Measurements from ENCODE around the gene RAD23A. TPM values are rescaled to one million over a fixed set of nuclear protein-coding genes. Genes with fewer than 3 reads are reported as not detected.
A peak's percentile ranks its signal among the peaks of the same experiment; 100 is the strongest.

The RAD23A gene
- total and polyA plus RNA-seq, 2 donors (not counting 1 experiment from before 2014, with no cell fraction given) = 46.2 to 72.2 TPM

GRCh38 chr19:13002166-13002898 is 56.7 kb downstream of the RAD23A start:
- H3K27ac ChIP-seq (ENCODE audit: insufficient read depth, low read length) = peak overlapping the region; percentile 82
- no peaks in the 10 kb centered on the region for H3K27me3 ChIP-seq (ENCODE audit: control insufficient read depth, insufficient read depth, low read length)
- no peak overlapping the region for H2AFZ ChIP-seq (ENCODE audit: low read length)
- H3K4me3 ChIP-seq (replicated peaks in 1 of 4; ENCODE audit: control extremely low read depth in 1 of 4, insufficient read depth in 1 of 4, low read depth in 3 of 4, low read length in 4 of 4) = peak overlapping the region in 3 of 4 experiments; percentile 19 to 49 (median 35)
- H4K20me1 ChIP-seq (ENCODE audit: control insufficient read depth, extremely low read depth, insufficient read depth, low read length) = no peaks in the 10 kb centered on the region
- peaks cover 96% of the 10 kb centered on the region for H3K79me2 ChIP-seq (ENCODE audit: control insufficient read depth, insufficient read depth, low read length)
- no peaks in the 10 kb centered on the region for H3K9me3 ChIP-seq (ENCODE audit: control insufficient read depth, insufficient read depth, low read depth, low read length)
- TF ChIP-seq EZH2 (IDR thresholded peaks at IDR 0.05; ENCODE audit: low read length, missing control alignments) (no peak), CTCF (conservative IDR thresholded peaks at IDR 0.05 in 1 of 2, IDR thresholded peaks at IDR 0.05 in 1 of 2; ENCODE audit: low read depth in 1 of 2, low read length in 2 of 2) (no peak)
- H3K4me1 ChIP-seq (ENCODE audit: control insufficient read depth, extremely low read depth, insufficient read depth, low read length) = peaks cover 30% of the 10 kb centered on the region
- peak overlapping the region; percentile 59 for H3K9ac ChIP-seq (ENCODE audit: insufficient read depth, low read length)
- peaks cover 11% of the 10 kb centered on the region for H3K36me3 ChIP-seq (ENCODE audit: control insufficient read depth, insufficient read depth, low read length)
- DNase-seq (ENCODE audit: low read depth in 2 of 2) = peak; percentile 77 to 78
- H3K4me2 ChIP-seq (ENCODE audit: extremely low read depth, insufficient read depth, low read length) = peak overlapping the region; percentile 87

- no peak for TF ChIP-seq EZH2 (IDR thresholded peaks at IDR 0.05; ENCODE audit: low read length, missing control alignments)
- TF ChIP-seq CTCF (conservative IDR thresholded peaks at IDR 0.05 in 1 of 2, IDR thresholded peaks at IDR 0.05 in 1 of 2; ENCODE audit: low read depth in 1 of 2, low read length in 2 of 2) = no peak
- H3K4me1 ChIP-seq (ENCODE audit: control insufficient read depth, extremely low read depth, insufficient read depth, low read length) = peaks cover 35% of the 10 kb centered on the region
- no peaks in the 10 kb centered on the region for H3K27me3 ChIP-seq (ENCODE audit: control insufficient read depth, insufficient read depth, low read length)
- H3K79me2 ChIP-seq (ENCODE audit: control insufficient read depth, insufficient read depth, low read length) = peaks cover 95% of the 10 kb centered on the region
- H3K27ac ChIP-seq (ENCODE audit: insufficient read depth, low read length) = peak overlapping the region; percentile 41
- H3K9me3 ChIP-seq (ENCODE audit: control insufficient read depth, insufficient read depth, low read depth, low read length) = no peaks in the 10 kb centered on the region
- H2AFZ ChIP-seq (ENCODE audit: low read length) = no peak overlapping the region
- H3K36me3 ChIP-seq (ENCODE audit: control insufficient read depth, insufficient read depth, low read length) = peaks cover 11% of the 10 kb centered on the region
- peak overlapping the region in 1 of 4 experiments; percentile 49 for H3K4me3 ChIP-seq (replicated peaks in 1 of 4; ENCODE audit: control extremely low read depth in 1 of 4, insufficient read depth in 1 of 4, low read depth in 3 of 4, low read length in 4 of 4)
- no peak overlapping the region for H3K9ac ChIP-seq (ENCODE audit: insufficient read depth, low read length)
- DNase-seq (ENCODE audit: low read depth in 2 of 2) = no peak
- H3K4me2 ChIP-seq (ENCODE audit: extremely low read depth, insufficient read depth, low read length) = peak overlapping the region; percentile 87
- no peaks in the 10 kb centered on the region for H4K20me1 ChIP-seq (ENCODE audit: control insufficient read depth, extremely low read depth, insufficient read depth, low read length)
Measured at GRCh38 chr19:13003081-13003480, 57.4 kb downstream of the RAD23A start.

Other genes with a start within 250 kb of the RAD23A start
- gene FBXW9, start 249.2 kb upstream of the RAD23A start, total RNA-seq = 3.1 and 3.3 TPM in 2 replicates
- 3.3 and 4.4 TPM in 2 replicates for gene FBXW9, start 249.2 kb upstream of the RAD23A start, polyA plus RNA-seq
- 28.2 and 36.0 TPM in 2 replicates for gene TNPO2, start 221.9 kb upstream of the RAD23A start, total RNA-seq
- 52.5 and 75.0 TPM in 2 replicates for gene TNPO2, start 221.9 kb upstream of the RAD23A start, polyA plus RNA-seq
- 117 and 186 TPM in 2 replicates for gene TRIR, start 211.2 kb upstream of the RAD23A start, total RNA-seq
- 155 and 199 TPM in 2 replicates for gene TRIR, start 211.2 kb upstream of the RAD23A start, polyA plus RNA-seq
- gene GET3, start 208.4 kb upstream of the RAD23A start, total RNA-seq = 94.1 and 95.3 TPM in 2 replicates
- 123 and 208 TPM in 2 replicates for gene GET3, start 208.4 kb upstream of the RAD23A start, polyA plus RNA-seq
- gene BEST2, start 194.1 kb upstream of the RAD23A start, total RNA-seq = not detected in 2 replicates
- not detected in 2 replicates for gene BEST2, start 194.1 kb upstream of the RAD23A start, polyA plus RNA-seq
- 16.4 and 26.6 TPM in 2 replicates for gene HOOK2, start 170.3 kb upstream of the RAD23A start, total RNA-seq
- 6.6 TPM in 2 replicates for gene HOOK2, start 170.3 kb upstream of the RAD23A start, polyA plus RNA-seq
- 108 and 118 TPM in 2 replicates for gene JUNB, start 154.4 kb upstream of the RAD23A start, total RNA-seq
- gene JUNB, start 154.4 kb upstream of the RAD23A start, polyA plus RNA-seq = 20.2 and 93.3 TPM in 2 replicates
- 166 and 228 TPM in 2 replicates for gene PRDX2, start 144.1 kb upstream of the RAD23A start, total RNA-seq
- gene PRDX2, start 144.1 kb upstream of the RAD23A start, polyA plus RNA-seq = 186 and 294 TPM in 2 replicates
- 0.51 TPM in 1 of 2 replicates, not detected in the other for gene THSD8, start 143.8 kb upstream of the RAD23A start, total RNA-seq
- 2.8 TPM in 1 of 2 replicates, not detected in the other for gene THSD8, start 143.8 kb upstream of the RAD23A start, polyA plus RNA-seq
- 3.1 and 8.9 TPM in 2 replicates for gene RNASEH2A, start 139.3 kb upstream of the RAD23A start, total RNA-seq
- 14.3 and 51.3 TPM in 2 replicates for gene RNASEH2A, start 139.3 kb upstream of the RAD23A start, polyA plus RNA-seq
- not detected in 2 replicates for gene RTBDN, start 111.3 kb upstream of the RAD23A start, total RNA-seq
- gene RTBDN, start 111.3 kb upstream of the RAD23A start, polyA plus RNA-seq = not detected in 2 replicates
- gene MAST1, start 107.3 kb upstream of the RAD23A start, total RNA-seq = 0.26 and 1.3 TPM in 2 replicates
- 0.20 and 0.30 TPM in 2 replicates for gene MAST1, start 107.3 kb upstream of the RAD23A start, polyA plus RNA-seq
- 23.4 and 26.6 TPM in 2 replicates for gene DNASE2, start 64.4 kb upstream of the RAD23A start, total RNA-seq
- 24.1 and 25.1 TPM in 2 replicates for gene DNASE2, start 64.4 kb upstream of the RAD23A start, polyA plus RNA-seq
- under 0.01 TPM in 1 of 2 replicates, not detected in the other for gene KLF1, start 58.7 kb upstream of the RAD23A start, total RNA-seq
- gene KLF1, start 58.7 kb upstream of the RAD23A start, polyA plus RNA-seq = not detected in 2 replicates
- 11.8 and 18.0 TPM in 2 replicates for gene GCDH, start 54.7 kb upstream of the RAD23A start, total RNA-seq
- 10.3 and 15.5 TPM in 2 replicates for gene GCDH, start 54.7 kb upstream of the RAD23A start, polyA plus RNA-seq
- gene SYCE2, start 26.6 kb upstream of the RAD23A start, total RNA-seq = not detected in 2 replicates
- 0.19 and 0.40 TPM in 2 replicates for gene SYCE2, start 26.6 kb upstream of the RAD23A start, polyA plus RNA-seq
- 38.6 and 49.6 TPM in 2 replicates for gene FARSA, start 12.2 kb upstream of the RAD23A start, total RNA-seq
- gene FARSA, start 12.2 kb upstream of the RAD23A start, polyA plus RNA-seq = 23.5 and 37.9 TPM in 2 replicates
- 839 and 1,447 TPM in 2 replicates for gene CALR, start 7.3 kb upstream of the RAD23A start, total RNA-seq
- 2,698 and 2,757 TPM in 2 replicates for gene CALR, start 7.3 kb upstream of the RAD23A start, polyA plus RNA-seq
- 17.7 and 19.7 TPM in 2 replicates for gene GADD45GIP1, start 11.4 kb downstream of the RAD23A start, total RNA-seq
- gene GADD45GIP1, start 11.4 kb downstream of the RAD23A start, polyA plus RNA-seq = 19.5 and 28.2 TPM in 2 replicates
- not detected in 2 replicates for gene DAND5, start 23.7 kb downstream of the RAD23A start, total RNA-seq
- gene DAND5, start 23.7 kb downstream of the RAD23A start, polyA plus RNA-seq = 0.03 TPM in 1 of 2 replicates, not detected in the other
- 55.2 and 74.8 TPM in 2 replicates for gene NFIX, start 49.6 kb downstream of the RAD23A start, total RNA-seq
- 35.7 and 75.9 TPM in 2 replicates for gene NFIX, start 49.6 kb downstream of the RAD23A start, polyA plus RNA-seq
- under 0.01 and 1.2 TPM in 2 replicates for gene LYL1, start 157.0 kb downstream of the RAD23A start, total RNA-seq
- gene LYL1, start 157.0 kb downstream of the RAD23A start, polyA plus RNA-seq = 0.26 and 0.30 TPM in 2 replicates
- 20.3 and 21.8 TPM in 2 replicates for gene TRMT1, start 170.9 kb downstream of the RAD23A start, total RNA-seq
- 12.2 and 17.9 TPM in 2 replicates for gene TRMT1, start 170.9 kb downstream of the RAD23A start, polyA plus RNA-seq
- 24.7 and 31.9 TPM in 2 replicates for gene NACC1, start 172.4 kb downstream of the RAD23A start, total RNA-seq
- gene NACC1, start 172.4 kb downstream of the RAD23A start, polyA plus RNA-seq = 33.5 and 64.7 TPM in 2 replicates
- gene STX10, start 204.5 kb downstream of the RAD23A start, total RNA-seq = 69.2 and 78.1 TPM in 2 replicates
- gene STX10, start 204.5 kb downstream of the RAD23A start, polyA plus RNA-seq = 48.9 and 54.3 TPM in 2 replicates
- 21.1 and 26.4 TPM in 2 replicates for gene IER2, start 204.5 kb downstream of the RAD23A start, total RNA-seq
- gene IER2, start 204.5 kb downstream of the RAD23A start, polyA plus RNA-seq = 16.5 and 99.6 TPM in 2 replicates